Natural killer cell (primary cell): ENCODE measurements around the gene TOR1AIP2. TPM values are rescaled to one million over a fixed set of nuclear protein-coding genes. Genes with fewer than 3 reads are reported as not detected.
"Not testable (repeated sequence)": the region's sequence is repeated elsewhere in the genome, so short reads cannot be mapped to it uniquely, and the experiment has no call there.

ENCODE experiments used
- ATAC-seq, 3 donors: fragments of 150-1000 bp in 2 of 3; fragments of 200-7000 bp in 1 of 3; cut with Tn5 transposase; 1 replicate in 1 of 3; 2 replicates in 2 of 3; pipeline ENCODE4 v1.10.0; 2021; ENCODE audit warnings: mild to moderate bottlenecking in 2 of 3, moderate library complexity in 2 of 3
- DNase-seq, 2 donors: peaks; one replicate each; pipeline versions ENCODE4 v3.0.0 to v3.0.0-alpha.2; 2013 to 2021; ENCODE audit warnings: mixed read lengths in 1 of 2
- H3K27ac ChIP-seq: one replicate; pipeline ENCODE4 v1.5.1; 2013; ENCODE audit warnings: mild to moderate bottlenecking, low read length
- H3K27me3 ChIP-seq: one replicate; pipeline ENCODE4 v1.6.1; 2013; ENCODE audit warnings: low read length; ENCODE audit not compliant: control insufficient read depth, insufficient read depth
- H3K36me3 ChIP-seq: one replicate; pipeline ENCODE4 v1.6.1; 2013; ENCODE audit warnings: low read length; ENCODE audit not compliant: control insufficient read depth, insufficient read depth
- H3K4me1 ChIP-seq: one replicate; pipeline ENCODE4 v1.6.1; 2013; ENCODE audit warnings: low read length; ENCODE audit not compliant: control insufficient read depth, insufficient read depth
- H3K4me3 ChIP-seq: one replicate; pipeline ENCODE4 v1.5.1; 2013; ENCODE audit warnings: low read length
- H3K9me3 ChIP-seq: one replicate; pipeline ENCODE4 v1.6.1; 2013; ENCODE audit warnings: low read length; ENCODE audit not compliant: control insufficient read depth, insufficient read depth
- H3K27ac Mint-ChIP-seq, 2 donors: one replicate each; pipeline ENCODE4 v1.8.0; 2022; ENCODE audit warnings: mild to moderate bottlenecking in 2 of 2, mixed read lengths in 2 of 2, moderate library complexity in 1 of 2
- H3K27me3 Mint-ChIP-seq, 2 donors: one replicate each; pipeline ENCODE4 v1.8.0; 2022; ENCODE audit warnings: low read depth in 2 of 2, mixed read lengths in 2 of 2
- H3K36me3 Mint-ChIP-seq: one replicate; pipeline ENCODE4 v1.8.0; 2022; ENCODE audit warnings: mixed read lengths
- H3K4me1 Mint-ChIP-seq, 2 donors: one replicate each; pipeline ENCODE4 v1.8.0; 2022; ENCODE audit warnings: mixed read lengths in 2 of 2
- H3K4me3 Mint-ChIP-seq: one replicate; pipeline ENCODE4 v1.8.0; 2022; ENCODE audit warnings: mild to moderate bottlenecking, moderate library complexity, mixed read lengths
- H3K9me3 Mint-ChIP-seq, 2 donors: one replicate each; pipeline ENCODE4 v1.8.0; 2022; ENCODE audit warnings: mixed read lengths in 2 of 2
- CTCF ChIP-seq: fragments of 200-600 bp; IDR thresholded peaks from one replicate; pipeline ENCODE4 v1.8.0; 2022; ENCODE audit warnings: antibody characterized with exemption
- WGBS: methylation state at CpG from one replicate; pipeline ENCODE4 v1.1.7; 2013; ENCODE audit warnings: missing lambda C conversion rate; ENCODE audit not compliant: insufficient coverage; 5-methylcytosine and 5-hydroxymethylcytosine counted together
- intact Hi-C: fragments of 100-400 bp; cut with micrococcal nuclease; formaldehyde crosslinking; loops from one replicate; pipeline ENCODE4 v1.14.2; 2022
- total RNA-seq, 4 donors: library from RNA; stranded (reverse); fragments of 120-200 nt in 1 of 4; gene quantifications; one replicate each; pipeline versions ENCODE4 v1.2.3 to v1.2.4, GENCODE V29; 2013 to 2022

Gene TOR1AIP2
- total RNA-seq, 3 donors from 2014 or later (not counting 1 experiment from before 2014, with no cell fraction given): 68.6 to 74.2 (median 71.7) TPM

GRCh38 chr1:179805291-179806195 lies 72.1 kb downstream of the TOR1AIP2 start:
- Histone ChIP-seq H3K9me3 (no peaks in the 10 kb centered on the region), H3K27me3 (no peaks in the 10 kb centered on the region), H3K4me1 (peaks cover 3% of the 10 kb centered on the region), H3K36me3 (no peaks in the 10 kb centered on the region), H3K4me3 (no peak overlapping the region), H3K27ac (no peak overlapping the region)
- intact Hi-C loops: no loop called here
- H3K27me3 Mint-ChIP-seq: peaks cover 4 to 10% of the 10 kb centered on the region in 2 donors
- H3K4me1 Mint-ChIP-seq: peaks cover 0 to 6% of the 10 kb centered on the region in 2 donors
- DNase-seq (no peak), ATAC-seq (no peak)
- no peaks in the 10 kb centered on the region for H3K36me3 Mint-ChIP-seq
- no peak overlapping the region for H3K27ac Mint-ChIP-seq
- 92% methylated on average over 19 of the region's 19 CpGs for WGBS
- TF ChIP-seq CTCF: no peak
- no peaks in the 10 kb centered on the region for H3K9me3 Mint-ChIP-seq
- H3K4me3 Mint-ChIP-seq: no peak overlapping the region

- H3K36me3 Mint-ChIP-seq, H3K9me3 ChIP-seq, H3K27ac Mint-ChIP-seq, DNase-seq, H3K9me3 Mint-ChIP-seq, ATAC-seq, H3K27ac ChIP-seq, H3K4me3 Mint-ChIP-seq, intact Hi-C loops, H3K27me3 Mint-ChIP-seq, H3K4me1 Mint-ChIP-seq, H3K27me3 ChIP-seq, H3K4me3 ChIP-seq, H3K36me3 ChIP-seq, H3K4me1 ChIP-seq: not testable (repeated sequence)
- WGBS: 85% methylated on average over 2 of the region's 2 CpGs
These were observed 73.2 kb downstream of the TOR1AIP2 start for GRCh38 chr1:179804417-179804816.

- intact Hi-C loops: no loop called here
- Histone ChIP-seq H3K36me3 (no peaks in the 10 kb centered on the region), H3K27ac (no peak overlapping the region), H3K27me3 (no peaks in the 10 kb centered on the region), H3K4me3 (no peak overlapping the region), H3K9me3 (no peaks in the 10 kb centered on the region), H3K4me1 (no peaks in the 10 kb centered on the region)
- no peak for ATAC-seq
- Mint-ChIP-seq H3K4me3 (no peak overlapping the region), H3K4me1 (no peaks in the 10 kb centered on the region), H3K9me3 (no peaks in the 10 kb centered on the region), H3K27me3 (no peaks in the 10 kb centered on the region), H3K27ac (no peak overlapping the region), H3K36me3 (no peaks in the 10 kb centered on the region)
- no peak for DNase-seq
- no peak for TF ChIP-seq CTCF
- WGBS: 87% methylated on average over 1 of the region's 1 CpG
These were observed 73.7 kb downstream of the TOR1AIP2 start for GRCh38 chr1:179803918-179804317.

- Histone ChIP-seq H3K36me3 (no peaks in the 10 kb centered on the region), H3K27me3 (no peaks in the 10 kb centered on the region), H3K27ac (no peak overlapping the region), H3K9me3 (no peaks in the 10 kb centered on the region), H3K4me3 (no peak overlapping the region), H3K4me1 (no peaks in the 10 kb centered on the region)
- DNase-seq (no peak), ATAC-seq (no peak)
- Mint-ChIP-seq H3K27ac (no peak overlapping the region), H3K9me3 (no peaks in the 10 kb centered on the region), H3K4me1 (no peaks in the 10 kb centered on the region), H3K36me3 (no peaks in the 10 kb centered on the region), H3K27me3 (no peaks in the 10 kb centered on the region), H3K4me3 (no peak overlapping the region)
- 59% methylated on average over 6 of the region's 6 CpGs for WGBS
- intact Hi-C loops: no loop called here
- TF ChIP-seq CTCF: no peak
These were observed 74.5 kb downstream of the TOR1AIP2 start for GRCh38 chr1:179803104-179803503.
